M059J (cell line): ENCODE measurements around the gene CDK5RAP1. TPM values are rescaled to one million over a fixed set of nuclear protein-coding genes. Genes with fewer than 3 reads are reported as not detected.
"Not testable (repeated sequence)": the region's sequence is repeated elsewhere in the genome, so short reads cannot be mapped to it uniquely, and the experiment has no call there.

Experiments used
- DNase-seq: peaks from one replicate; pipeline ENCODE4 v3.0.0-alpha.2; 2012; ENCODE audit warnings: low read depth
- total RNA-seq: library from RNA; depleted of rRNA; stranded (reverse); fragments of >200 nt; shearing (Covaris generic); gene quantifications from 2 replicates; pipeline ENCODE4 v1.2.3, GENCODE V29; 2014; rRNA removed

CDK5RAP1 gene, protein sequence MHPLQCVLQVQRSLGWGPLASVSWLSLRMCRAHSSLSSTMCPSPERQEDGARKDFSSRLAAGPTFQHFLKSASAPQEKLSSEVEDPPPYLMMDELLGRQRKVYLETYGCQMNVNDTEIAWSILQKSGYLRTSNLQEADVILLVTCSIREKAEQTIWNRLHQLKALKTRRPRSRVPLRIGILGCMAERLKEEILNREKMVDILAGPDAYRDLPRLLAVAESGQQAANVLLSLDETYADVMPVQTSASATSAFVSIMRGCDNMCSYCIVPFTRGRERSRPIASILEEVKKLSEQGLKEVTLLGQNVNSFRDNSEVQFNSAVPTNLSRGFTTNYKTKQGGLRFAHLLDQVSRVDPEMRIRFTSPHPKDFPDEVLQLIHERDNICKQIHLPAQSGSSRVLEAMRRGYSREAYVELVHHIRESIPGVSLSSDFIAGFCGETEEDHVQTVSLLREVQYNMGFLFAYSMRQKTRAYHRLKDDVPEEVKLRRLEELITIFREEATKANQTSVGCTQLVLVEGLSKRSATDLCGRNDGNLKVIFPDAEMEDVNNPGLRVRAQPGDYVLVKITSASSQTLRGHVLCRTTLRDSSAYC
- 20.5 and 28.5 TPM in 2 replicates for total RNA-seq

DNA sequence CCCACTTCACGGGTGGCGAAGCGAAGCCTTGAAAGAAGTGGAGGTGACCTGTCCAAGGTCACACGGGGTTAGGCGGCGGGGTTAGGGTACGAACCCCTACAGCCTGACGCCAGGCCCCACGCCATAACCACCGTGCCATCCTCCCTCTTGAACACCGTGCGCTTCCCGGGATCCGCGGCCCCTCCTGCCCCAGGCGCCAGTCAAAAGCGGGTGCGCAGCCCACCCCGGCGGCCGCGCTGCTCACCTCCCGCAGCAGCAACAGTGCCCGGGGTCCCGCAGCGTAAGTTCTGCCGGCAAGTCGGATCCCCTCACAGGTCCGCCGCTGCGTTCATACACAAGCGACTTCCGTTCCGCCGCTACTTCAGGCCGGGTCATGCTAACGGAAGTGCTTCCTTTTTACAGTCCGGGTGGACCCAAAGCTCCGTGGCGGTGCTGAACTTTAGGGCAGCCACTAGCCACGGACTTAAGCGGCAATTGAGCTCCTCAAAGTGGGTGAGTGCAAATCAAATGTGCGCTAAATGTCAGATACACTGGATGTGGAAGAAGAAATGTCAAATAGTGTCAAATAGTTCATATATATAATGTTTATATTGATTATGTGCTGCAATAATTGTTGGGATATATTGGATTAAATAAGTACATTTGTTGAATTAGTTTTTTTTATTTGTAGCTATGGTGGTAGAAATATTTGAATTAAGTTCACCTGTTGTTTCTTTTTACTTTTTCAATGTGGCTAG, at the start of gene CDK5RAP1:
Gene CDK5RAP1 (minus strand): TSS at position 336 of the 737 bp plus-strand sequence. CDS start 4,455 bp downstream, outside the sequence.
- peak; percentile 91 for DNase-seq

DNA sequence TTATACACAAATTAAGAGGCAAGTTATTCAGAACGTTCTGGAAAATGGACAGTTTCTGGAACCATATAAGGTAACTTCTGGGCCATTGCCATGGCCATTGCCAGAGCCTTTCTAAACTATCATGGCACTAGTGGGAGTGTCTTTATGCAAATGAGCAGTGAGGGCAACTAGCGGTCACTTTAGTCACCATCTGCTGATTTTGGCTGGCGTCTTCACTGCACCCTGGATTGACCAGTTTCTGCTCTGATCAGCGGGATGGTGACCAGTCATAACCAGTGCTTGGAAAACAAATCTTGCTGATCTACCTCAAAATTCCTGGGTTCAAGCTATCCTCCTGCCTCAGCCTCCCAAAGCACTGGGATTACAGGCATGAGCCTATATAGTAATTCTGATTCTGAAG, 49.5 kb upstream of the CDK5RAP1 start:
- peak; percentile 78 for DNase-seq

DNA sequence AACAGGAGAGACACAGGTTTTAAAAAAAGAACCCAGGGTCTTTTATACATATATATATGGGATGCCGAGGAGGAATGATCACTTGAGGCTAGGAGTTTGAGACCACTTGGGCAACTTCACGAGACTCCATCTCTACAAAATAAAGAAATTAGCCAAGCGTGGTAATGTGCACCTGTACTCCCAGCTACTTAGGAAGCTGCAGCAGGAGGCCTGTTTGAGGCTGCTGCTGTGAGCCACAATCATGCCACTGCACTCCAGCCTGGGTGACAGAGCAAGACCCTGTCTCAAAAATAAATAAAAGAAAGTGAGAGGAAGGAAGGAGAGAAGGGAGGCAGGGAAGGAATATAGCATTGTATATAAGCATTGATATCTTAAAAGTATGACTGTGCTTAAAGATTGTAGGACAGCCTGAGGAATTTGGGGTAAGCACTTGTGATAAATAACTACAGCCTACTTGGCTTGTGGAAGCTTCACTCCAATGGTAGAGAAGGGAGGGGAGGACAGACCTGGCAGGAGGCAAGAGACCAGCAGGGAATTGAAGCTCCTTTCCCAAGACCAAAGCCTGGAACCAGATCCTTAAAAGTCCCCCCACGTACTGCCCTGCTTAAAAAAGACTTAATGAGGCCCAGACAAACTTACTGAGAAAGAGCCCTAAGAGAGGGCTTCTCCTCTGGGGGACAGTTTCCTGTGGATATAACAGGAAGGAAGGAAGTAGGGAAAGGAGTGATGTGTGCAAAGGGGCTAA, 44.7 kb upstream of the CDK5RAP1 start:
- no peak for DNase-seq

DNA sequence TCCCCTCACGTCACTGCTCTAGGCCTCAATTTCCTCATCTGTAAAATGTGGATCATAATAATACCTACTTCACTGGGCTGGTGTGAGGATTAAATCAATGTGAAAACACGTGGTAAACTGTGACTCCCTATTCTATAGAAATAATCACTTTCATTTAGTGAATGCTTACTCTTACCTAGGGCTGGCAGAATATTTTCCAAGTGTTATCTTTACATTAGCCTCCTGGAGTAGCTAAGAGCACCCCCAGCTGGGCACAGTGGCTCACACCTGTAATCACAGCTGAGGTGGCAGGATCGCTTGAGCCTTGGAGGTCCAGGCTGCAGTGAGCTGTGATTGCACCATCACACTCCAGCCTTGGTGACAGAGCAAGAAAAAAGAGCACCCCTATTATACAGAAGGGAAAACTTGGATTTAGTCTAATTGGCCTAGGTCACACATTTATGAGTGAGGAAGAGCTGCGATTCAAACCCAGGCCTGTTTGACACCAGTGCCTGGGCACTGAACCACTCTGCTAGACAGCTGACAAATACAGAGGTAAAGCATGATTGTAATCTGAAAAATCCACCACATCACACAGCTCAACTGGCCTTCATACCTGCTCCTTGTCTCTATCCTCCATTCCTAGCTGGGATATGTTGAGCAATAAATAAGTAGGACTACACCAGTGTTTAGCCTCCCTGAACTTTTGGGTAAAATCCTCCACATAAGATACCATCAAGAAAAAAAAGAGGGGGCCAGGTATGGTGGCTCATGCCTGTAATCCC, 43.7 kb upstream of the CDK5RAP1 start:
- peak; percentile 40 for DNase-seq

DNA sequence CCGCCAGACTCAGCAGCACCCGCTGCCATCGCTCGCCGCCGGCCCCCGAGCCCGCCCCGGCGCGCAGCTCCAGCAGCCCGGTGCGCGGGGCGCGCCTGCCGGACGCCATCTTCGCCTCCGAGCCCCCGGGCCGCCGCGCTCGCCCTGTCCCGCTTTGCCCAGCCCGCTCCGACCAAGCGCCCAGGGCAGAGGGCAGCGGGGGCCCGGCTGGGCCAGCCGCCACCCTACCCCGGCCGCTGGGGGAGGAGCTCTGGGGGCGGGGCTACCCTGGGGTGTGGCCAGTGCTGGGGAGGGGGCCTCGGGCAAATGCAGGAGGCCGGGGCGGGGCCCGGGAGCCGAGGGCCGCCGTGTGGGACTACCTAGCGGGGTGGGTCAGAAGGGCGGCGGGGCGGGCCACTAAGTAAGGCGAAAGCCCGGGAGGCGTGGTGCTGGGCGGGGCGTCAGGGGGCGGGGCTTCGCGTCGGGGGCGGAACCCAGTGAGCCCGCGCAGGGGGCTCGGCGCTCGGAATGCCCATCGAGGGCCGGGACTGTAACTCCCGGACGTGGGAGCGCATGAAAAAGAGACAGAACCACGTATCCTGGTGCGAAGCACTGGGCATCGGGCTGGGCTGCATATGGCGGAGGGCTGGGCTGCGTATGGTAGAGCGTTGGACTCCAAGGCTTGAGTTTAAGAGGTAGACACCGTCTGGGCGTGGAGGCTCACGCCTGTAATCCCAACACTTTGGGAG, 42.4 kb upstream of the CDK5RAP1 start, which contains the start of gene SNTA1:
Gene SNTA1 (minus strand): TSS at position 252 of the 728 bp plus-strand sequence. CDS start 143 bp downstream, at position 109.
- peak; percentile 91 for DNase-seq

DNA sequence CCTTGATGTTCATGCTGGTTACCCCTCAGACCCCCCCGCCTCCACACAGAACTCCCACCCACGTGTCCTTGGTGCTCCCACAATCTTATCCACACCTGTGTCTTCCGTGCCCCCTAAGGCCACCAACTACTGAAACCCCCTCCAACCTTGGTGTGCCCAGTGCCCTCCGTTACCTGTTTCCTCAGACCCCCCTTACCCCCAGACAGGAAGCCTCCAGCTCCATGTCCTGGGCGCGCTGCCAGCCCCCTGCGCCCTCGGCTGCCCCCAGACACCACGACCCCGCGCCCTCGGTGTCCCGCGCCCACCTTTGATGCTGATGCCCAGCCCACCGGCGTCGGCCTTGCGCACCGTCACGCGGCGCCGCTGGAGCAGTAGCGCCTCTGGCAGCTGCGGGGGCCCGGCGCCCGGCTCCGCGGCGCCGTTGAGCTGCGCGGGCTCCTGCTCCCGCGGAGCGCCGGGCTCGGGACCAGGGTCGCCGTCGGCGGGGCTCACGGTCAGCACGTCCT, 41.7 kb upstream of the CDK5RAP1 start:
- DNase-seq = no peak

DNA sequence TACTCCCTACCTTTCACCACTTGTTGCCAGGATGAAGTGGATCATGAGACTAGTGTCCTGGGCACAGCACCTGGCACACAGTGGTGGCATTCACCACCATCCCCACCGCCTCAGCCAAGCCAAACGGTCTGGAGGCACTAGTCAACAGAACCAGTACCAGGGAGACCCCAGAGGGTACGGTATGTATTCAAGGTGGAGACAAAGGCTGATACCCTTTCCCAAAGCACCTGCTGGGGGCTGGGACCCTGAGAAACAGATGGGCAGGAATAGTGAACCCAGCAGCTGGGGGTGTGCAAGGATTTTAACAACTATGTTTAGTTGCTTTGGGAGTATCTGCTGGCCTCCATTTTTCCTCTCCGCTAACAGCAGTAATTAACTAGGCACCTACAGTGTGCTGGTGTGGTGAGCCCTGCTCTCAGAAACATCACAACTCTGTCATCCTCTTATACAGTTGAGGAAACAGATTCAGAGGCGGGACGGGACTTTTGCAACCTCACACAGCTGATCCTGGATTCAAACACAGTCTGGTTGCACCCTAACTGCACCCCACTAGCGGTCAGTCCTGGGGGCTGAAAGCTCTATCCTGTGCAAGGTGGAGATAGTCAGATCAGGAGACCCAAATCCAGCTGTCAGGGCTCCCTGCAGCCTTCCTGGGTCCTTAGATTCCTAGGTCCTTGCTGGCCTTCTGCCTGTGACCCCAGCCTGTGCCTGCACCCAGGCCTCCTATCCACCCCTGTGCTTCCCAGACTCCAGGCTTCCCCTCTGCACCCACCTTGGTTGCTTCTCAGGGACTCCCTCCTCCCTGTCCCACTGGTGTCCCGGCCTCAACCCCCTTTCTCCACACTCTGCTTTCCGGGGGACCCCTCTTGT, 41.1 kb upstream of the CDK5RAP1 start:
- no peak for DNase-seq

DNA sequence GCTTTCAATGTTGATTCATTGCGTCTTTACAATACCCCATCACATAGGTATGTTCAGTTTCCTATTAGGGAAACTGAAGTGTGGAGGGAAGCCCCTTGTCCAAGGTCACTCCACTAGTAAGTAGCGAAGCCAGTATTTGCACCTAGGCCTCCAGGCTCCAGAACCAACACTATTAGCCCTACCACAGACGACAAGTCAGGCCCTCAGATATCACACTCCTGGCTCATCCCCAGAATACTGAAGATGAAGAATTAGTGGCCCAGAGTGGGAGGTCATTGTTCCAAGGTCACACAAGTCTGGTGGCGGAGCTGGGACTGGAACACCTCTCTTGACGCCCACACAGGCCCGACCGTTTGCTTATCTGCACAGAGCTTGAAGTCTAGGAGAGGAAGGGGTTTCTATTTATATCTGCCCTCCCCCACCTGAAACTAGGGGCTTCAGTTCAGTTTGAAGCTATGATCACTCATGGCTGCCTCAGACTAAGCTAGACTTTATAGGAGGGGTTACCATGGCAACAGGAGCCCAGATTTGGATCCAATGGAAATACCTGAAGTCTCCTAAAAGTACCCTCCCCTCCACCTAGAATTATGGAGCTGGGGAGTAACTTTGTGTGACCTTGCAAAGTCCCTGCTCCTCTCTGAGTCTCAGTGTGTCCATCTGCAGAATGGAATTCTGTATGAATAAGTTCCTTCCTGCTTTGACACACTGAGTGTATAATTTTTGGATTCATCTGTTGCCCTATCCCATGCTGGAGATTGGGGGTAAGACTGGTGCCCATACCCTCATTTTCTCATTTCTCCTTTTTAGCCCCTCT, 40.0 kb upstream of the CDK5RAP1 start:
- DNase-seq = no peak

DNA sequence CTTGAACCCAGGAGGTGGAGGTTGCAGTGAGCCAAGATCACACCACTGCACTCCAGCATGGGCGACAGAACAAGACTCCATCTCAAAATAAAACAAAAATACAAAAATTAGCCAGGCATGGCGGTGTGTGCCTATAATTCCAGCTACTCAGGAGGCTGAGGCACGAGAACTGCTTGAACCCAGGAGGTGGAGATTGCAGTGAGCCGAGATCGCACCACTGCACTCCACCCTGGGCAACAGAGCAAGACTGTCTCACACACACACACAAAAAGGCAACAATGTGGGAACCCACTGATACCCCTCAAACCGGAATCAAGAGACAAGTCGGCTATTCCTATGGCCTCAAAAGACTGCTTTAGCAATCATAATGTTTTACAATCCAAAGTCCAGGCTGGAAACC, 39.2 kb upstream of the CDK5RAP1 start:
- not testable (repeated sequence) for DNase-seq

DNA sequence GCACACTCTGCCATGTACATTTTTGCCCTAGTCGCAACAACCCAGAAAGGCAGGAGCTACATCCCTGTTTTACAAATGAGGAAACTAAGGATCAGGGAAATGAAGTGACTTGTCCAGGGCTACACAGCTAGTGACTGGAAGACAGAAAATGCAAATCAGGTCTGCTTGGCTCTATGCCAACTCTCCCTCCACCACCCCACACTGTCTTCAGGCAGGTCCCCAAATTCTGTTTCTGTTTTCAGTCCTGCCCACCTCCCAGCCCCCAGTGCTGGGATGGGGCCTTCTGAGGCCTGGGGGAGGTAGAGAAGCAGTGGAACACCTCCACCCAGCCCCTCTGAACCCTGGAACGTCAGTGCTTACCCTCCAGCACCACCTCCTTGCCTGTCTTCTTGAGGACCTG, 37.2 kb upstream of the CDK5RAP1 start:
- DNase-seq = no peak

DNA sequence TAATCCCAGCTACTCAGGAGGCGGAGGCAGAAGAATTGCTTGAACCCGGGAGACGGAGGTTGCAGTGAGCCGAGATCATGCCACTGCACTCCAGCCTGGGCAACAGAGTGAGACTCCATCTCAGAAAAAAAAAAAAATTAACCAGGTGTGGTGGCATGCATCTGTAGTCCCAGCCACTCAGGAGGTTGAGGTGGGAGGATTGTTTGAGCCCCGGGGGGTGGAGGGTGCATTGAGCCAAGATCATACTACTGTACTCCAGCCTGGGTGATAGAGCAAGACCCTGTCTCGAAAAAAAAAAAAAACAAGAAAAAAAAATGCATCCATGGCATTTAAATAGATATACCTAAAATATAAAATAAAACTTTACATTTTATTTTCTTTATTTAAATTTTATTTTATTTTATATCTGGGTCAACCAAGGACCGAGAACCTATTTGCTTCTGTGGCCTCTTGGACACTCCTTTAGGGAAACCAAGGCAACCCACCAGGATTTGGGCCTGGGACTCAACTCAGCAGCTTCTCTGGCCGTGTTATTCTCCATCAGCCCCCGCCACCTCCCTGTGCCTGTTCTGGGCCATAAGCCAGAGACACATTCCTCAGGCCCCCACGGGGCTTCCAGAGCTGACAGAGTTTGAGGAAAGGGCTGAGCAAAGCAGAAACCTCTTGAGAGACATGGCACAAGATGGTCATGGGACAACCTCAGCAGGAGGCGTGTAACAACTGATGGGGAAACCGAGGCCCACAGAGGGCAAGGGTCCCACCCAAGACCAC, 36.0 kb upstream of the CDK5RAP1 start:
- peak; percentile 68 for DNase-seq

DNA sequence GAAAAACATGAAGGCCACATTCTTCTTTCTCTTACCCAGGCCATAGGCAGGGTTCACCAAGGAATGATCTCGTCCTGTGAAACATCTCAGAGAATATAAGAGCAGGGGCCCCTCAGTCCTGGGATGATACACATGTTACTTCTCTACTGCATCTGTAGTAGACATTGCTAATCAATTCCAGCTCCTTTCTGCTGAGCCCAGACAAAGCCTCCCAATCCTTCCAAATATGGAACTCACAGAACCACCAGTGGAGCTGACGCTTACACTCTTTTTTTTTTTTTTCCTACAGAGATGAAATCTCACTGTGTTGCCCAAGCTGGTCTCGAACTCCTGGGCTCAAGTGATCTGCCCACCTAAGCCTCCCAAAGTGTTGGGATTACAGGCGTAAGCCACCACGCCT, 33.1 kb upstream of the CDK5RAP1 start:
- no peak for DNase-seq

DNA sequence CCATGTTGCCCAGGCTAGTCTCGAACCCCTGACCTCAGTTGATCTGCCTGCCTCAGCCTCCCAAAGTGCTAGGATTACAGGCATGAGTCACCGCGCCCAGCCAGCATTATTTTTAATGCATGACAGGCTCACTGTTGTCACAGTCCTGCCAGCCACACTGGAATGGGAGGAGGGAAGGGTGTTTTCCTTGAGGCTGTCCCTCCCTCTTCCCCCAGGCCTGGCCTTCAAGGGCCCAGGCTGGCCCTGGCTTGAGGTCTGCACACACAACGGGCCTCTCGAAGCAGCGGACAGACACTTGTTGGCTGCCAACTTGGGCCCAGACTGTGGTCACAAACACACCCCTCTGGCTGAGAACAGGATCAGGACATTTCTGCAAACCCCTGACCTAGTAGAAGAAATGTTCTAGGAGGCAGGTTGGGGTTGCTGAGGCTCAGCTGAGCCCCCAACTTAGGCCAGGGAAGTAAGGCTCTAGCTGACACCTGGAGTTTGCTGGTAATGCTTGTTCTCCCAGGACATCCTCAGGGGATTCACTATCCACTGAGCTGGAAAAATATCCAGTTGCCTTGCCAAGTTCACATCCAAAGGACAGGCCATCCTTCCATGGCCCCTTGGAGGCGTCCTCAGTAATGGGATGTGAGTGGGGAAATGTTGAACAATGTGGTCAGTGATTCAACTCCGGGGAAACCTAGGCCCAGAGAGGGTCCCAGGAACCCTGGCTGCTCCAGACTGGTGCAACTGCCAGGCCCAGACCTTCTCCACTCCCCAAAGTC, 32.3 kb upstream of the CDK5RAP1 start:
- peak; percentile 86 for DNase-seq

DNA sequence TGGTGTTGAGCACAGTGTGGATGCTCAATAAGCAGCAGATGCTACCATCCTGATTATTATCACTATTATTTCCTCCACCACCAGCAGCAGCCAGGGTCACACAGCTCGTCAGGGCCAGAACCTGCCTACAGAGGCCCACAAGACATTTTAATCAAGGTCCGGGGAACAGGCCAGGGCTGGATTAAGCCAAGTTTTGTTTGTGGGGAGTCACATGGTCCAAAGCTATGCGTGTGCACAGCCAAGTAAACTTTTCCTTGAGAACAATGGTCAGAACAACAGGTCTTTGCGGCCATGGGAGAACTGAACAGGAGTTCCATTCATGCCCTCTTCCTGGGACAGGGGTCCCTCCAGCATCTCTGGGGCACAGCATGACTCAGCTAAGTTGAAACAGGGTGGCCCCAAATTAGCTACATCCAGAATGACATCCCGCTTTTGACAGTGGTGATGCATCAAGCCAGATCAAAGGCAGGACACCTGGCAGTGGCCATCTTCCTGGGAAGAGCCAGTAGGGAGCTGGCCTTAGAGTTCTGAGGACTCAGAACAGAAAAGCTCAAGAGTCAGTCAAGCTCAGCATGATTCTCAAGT, 30.6 kb upstream of the CDK5RAP1 start:
- DNase-seq = no peak

DNA sequence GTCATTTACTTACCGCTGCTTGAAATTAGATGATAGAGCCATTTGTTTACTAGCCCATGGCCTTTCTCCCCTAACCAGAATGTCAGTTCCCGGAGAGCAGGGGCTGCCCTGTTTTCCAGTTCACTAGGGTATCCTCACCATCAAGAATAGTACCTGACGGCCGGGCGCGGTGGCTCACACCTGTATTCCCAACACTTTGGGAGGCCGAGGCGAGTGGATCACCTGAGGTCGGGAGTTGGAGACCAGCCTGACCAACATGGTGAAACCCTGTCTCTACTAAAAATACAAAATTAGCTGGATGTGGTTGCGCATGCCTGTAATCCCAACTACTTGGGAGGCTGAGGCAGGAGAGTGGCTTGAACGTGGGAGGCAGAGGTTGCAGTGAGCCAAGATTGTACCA, 22.6 kb upstream of the CDK5RAP1 start:
- not testable (repeated sequence) for DNase-seq

DNA sequence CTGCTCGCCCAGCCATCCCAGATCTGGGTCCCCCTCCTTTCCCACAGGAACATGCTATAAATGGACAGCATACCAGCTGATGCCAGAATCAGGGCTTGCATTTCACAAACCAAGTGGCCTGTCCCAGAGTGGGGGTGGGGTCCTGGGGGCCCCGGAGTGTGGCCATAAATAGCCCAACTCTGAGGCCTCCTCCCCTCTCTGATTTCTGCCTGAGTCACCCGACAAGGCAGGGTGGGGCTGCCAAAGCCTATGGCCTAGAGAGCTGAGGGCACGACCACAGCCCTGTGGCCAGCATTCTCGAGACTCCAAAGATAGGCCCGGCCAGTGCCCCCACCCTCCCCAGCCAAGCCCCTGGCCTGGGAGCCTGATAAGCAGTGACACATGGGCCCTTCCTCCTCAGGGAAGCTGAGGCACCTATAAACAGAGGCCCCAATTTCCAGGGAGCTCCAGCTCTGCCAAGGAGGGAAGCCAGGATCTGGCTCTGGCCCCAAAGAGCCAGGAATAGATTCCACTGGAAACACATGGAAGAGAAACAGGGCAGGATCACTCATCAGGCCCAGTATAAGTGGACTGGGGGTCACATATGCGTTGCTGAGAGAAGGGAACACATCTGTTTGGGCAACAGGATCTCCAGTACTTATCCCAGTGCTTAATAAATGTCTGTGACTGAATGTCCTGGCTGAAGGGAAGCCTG, 22.0 kb upstream of the CDK5RAP1 start:
- DNase-seq = peak; percentile 83
